Measurements from ENCODE around the gene UGGT2.

The UGGT2 gene

GRCh38 chr13:96032717-96033116, 20.5 kb downstream of the UGGT2 start:
- Histone ChIP-seq H3K9ac (ENCODE audit: low read length) (no peak overlapping the region), H2BK15ac (replicated peaks; ENCODE audit: low read depth) (no peak overlapping the region), H3K4me1 (ENCODE audit: control insufficient read depth, low read depth, low read length) (no peaks in the 10 kb centered on the region), H2BK5ac (ENCODE audit: low read length) (no peak overlapping the region), H3K36me3 (ENCODE audit: control insufficient read depth, insufficient read depth, low read length) (no peaks in the 10 kb centered on the region), H3K18ac (ENCODE audit: low read length) (no peak overlapping the region), H4K8ac (ENCODE audit: low read depth, low read length) (no peak overlapping the region), H3K27ac (ENCODE audit: low read depth, low read length) (no peak overlapping the region), H3K4me3 (ENCODE audit: low read length) (no peak overlapping the region), H3K79me2 (ENCODE audit: control insufficient read depth, insufficient read depth, low read length) (peaks cover 12% of the 10 kb centered on the region), H3K27me3 (ENCODE audit: insufficient read depth, low read length, poor library complexity) (no peaks in the 10 kb centered on the region), H4K5ac (ENCODE audit: low read length) (no peak overlapping the region), H3K56ac (ENCODE audit: low read length) (no peak overlapping the region), H3K23ac (ENCODE audit: low read length) (no peak overlapping the region), H2BK120ac (ENCODE audit: low read depth, low read length) (no peak overlapping the region), H2AK5ac (ENCODE audit: low read length) (no peak overlapping the region), H3K79me1 (ENCODE audit: low read length) (peaks cover 8% of the 10 kb centered on the region), H3K4me2 (ENCODE audit: low read length) (no peak overlapping the region), H3K4ac (ENCODE audit: low read depth, low read length) (no peak overlapping the region)
- no CpG with 5 or more reads among the region's 2 CpGs for WGBS (ENCODE audit: extremely low coverage, insufficient coverage, low lambda C conversion rate)
- no peak for DNase-seq

DNA sequence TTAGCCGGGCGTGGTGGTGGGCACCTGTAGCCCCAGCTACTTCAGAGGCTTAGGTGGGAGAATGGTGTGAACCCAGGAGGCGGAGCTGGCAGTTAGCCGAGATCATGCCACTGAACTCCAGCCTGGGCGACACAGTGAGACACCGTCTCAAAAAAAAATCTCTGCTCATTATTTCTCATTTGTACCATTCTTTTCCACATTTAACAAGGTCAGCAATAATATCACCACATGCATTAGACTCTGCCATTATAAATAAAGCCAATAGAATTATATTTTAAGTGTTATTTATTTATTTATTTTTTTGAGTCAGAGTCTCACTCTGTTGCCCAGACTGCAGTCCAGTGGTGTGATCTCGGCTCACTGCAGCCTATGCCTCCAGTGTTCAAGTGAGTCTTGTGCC, 24.2 kb downstream of the UGGT2 start:
- Histone ChIP-seq H3K79me1 (ENCODE audit: low read length) (peaks cover 4% of the 10 kb centered on the region), H3K27me3 (ENCODE audit: insufficient read depth, low read length, poor library complexity) (no peaks in the 10 kb centered on the region), H2BK5ac (ENCODE audit: low read length) (no peak overlapping the region), H2BK120ac (ENCODE audit: low read depth, low read length) (no peak overlapping the region), H4K8ac (ENCODE audit: low read depth, low read length) (no peak overlapping the region), H3K18ac (ENCODE audit: low read length) (no peak overlapping the region), H3K27ac (ENCODE audit: low read depth, low read length) (no peak overlapping the region), H3K4me2 (ENCODE audit: low read length) (no peak overlapping the region), H4K5ac (ENCODE audit: low read length) (no peak overlapping the region), H2BK15ac (replicated peaks; ENCODE audit: low read depth) (no peak overlapping the region), H3K56ac (ENCODE audit: low read length) (no peak overlapping the region), H3K4me1 (ENCODE audit: control insufficient read depth, low read depth, low read length) (no peaks in the 10 kb centered on the region), H3K9ac (ENCODE audit: low read length) (no peak overlapping the region), H3K4me3 (ENCODE audit: low read length) (no peak overlapping the region), H3K23ac (ENCODE audit: low read length) (no peak overlapping the region), H3K79me2 (ENCODE audit: control insufficient read depth, insufficient read depth, low read length) (no peaks in the 10 kb centered on the region), H3K4ac (ENCODE audit: low read depth, low read length) (no peak overlapping the region), H3K36me3 (ENCODE audit: control insufficient read depth, insufficient read depth, low read length) (no peaks in the 10 kb centered on the region), H2AK5ac (ENCODE audit: low read length) (no peak overlapping the region)
- no peak for DNase-seq
- no CpG with 5 or more reads among the region's 7 CpGs for WGBS (ENCODE audit: extremely low coverage, insufficient coverage, low lambda C conversion rate)

DNA sequence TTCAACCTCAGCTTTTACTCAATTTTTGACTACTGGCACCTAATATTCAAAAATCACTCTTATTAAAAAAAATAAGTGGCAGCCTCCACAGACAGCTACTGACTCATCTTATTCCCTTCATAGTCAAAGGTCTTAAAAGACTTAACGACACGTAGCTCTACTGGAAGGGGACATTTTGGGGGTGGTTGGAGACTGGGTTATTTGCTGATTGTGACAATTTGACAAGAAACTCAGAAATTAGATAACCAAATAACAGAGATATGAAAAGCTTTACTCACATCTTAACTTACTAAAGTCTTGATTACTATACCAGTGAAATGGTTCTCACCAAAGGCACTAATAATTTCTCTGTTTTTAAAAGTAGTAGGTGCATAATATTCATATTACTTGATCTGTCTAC, 25.7 kb downstream of the UGGT2 start:
- no peak overlapping the region for H3K27ac ChIP-seq (ENCODE audit: low read depth, low read length)
- no peak for DNase-seq
- H3K4me2 ChIP-seq (ENCODE audit: low read length), result no peak overlapping the region
- H3K27me3 ChIP-seq (ENCODE audit: insufficient read depth, low read length, poor library complexity), result no peaks in the 10 kb centered on the region
- H2BK5ac ChIP-seq (ENCODE audit: low read length), result no peak overlapping the region
- H4K5ac ChIP-seq (ENCODE audit: low read length), result no peak overlapping the region
- no peak overlapping the region for H4K8ac ChIP-seq (ENCODE audit: low read depth, low read length)
- no peak overlapping the region for H3K4me3 ChIP-seq (ENCODE audit: low read length)
- no peaks in the 10 kb centered on the region for H3K4me1 ChIP-seq (ENCODE audit: control insufficient read depth, low read depth, low read length)
- no peak overlapping the region for H3K9ac ChIP-seq (ENCODE audit: low read length)
- no peak overlapping the region for H2BK120ac ChIP-seq (ENCODE audit: low read depth, low read length)
- no peaks in the 10 kb centered on the region for H3K36me3 ChIP-seq (ENCODE audit: control insufficient read depth, insufficient read depth, low read length)
- no peak overlapping the region for H3K56ac ChIP-seq (ENCODE audit: low read length)
- no peak overlapping the region for H3K4ac ChIP-seq (ENCODE audit: low read depth, low read length)
- H2BK15ac ChIP-seq (replicated peaks; ENCODE audit: low read depth), result no peak overlapping the region
- H3K79me2 ChIP-seq (ENCODE audit: control insufficient read depth, insufficient read depth, low read length), result no peaks in the 10 kb centered on the region
- no CpG with 5 or more reads among the region's 2 CpGs for WGBS (ENCODE audit: extremely low coverage, insufficient coverage, low lambda C conversion rate)
- H3K23ac ChIP-seq (ENCODE audit: low read length), result no peak overlapping the region
- no peak overlapping the region for H3K18ac ChIP-seq (ENCODE audit: low read length)
- H3K79me1 ChIP-seq (ENCODE audit: low read length), result no peaks in the 10 kb centered on the region
- no peak overlapping the region for H2AK5ac ChIP-seq (ENCODE audit: low read length)

GRCh38 chr13:96025283-96025682, 27.9 kb downstream of the UGGT2 start:
- H4K8ac ChIP-seq (ENCODE audit: low read depth, low read length), result no peak overlapping the region
- H3K4me1 ChIP-seq (ENCODE audit: control insufficient read depth, low read depth, low read length), result no peaks in the 10 kb centered on the region
- no peak overlapping the region for H3K18ac ChIP-seq (ENCODE audit: low read length)
- no peak overlapping the region for H3K27ac ChIP-seq (ENCODE audit: low read depth, low read length)
- no peaks in the 10 kb centered on the region for H3K79me1 ChIP-seq (ENCODE audit: low read length)
- H3K23ac ChIP-seq (ENCODE audit: low read length), result no peak overlapping the region
- H3K9ac ChIP-seq (ENCODE audit: low read length), result no peak overlapping the region
- H2BK15ac ChIP-seq (replicated peaks; ENCODE audit: low read depth), result no peak overlapping the region
- no peak overlapping the region for H2AK5ac ChIP-seq (ENCODE audit: low read length)
- no peak overlapping the region for H2BK5ac ChIP-seq (ENCODE audit: low read length)
- no peak overlapping the region for H3K4ac ChIP-seq (ENCODE audit: low read depth, low read length)
- no peaks in the 10 kb centered on the region for H3K27me3 ChIP-seq (ENCODE audit: insufficient read depth, low read length, poor library complexity)
- H3K4me3 ChIP-seq (ENCODE audit: low read length), result no peak overlapping the region
- H4K5ac ChIP-seq (ENCODE audit: low read length), result no peak overlapping the region
- H3K36me3 ChIP-seq (ENCODE audit: control insufficient read depth, insufficient read depth, low read length), result no peaks in the 10 kb centered on the region
- no peak overlapping the region for H2BK120ac ChIP-seq (ENCODE audit: low read depth, low read length)
- no peaks in the 10 kb centered on the region for H3K79me2 ChIP-seq (ENCODE audit: control insufficient read depth, insufficient read depth, low read length)
- H3K4me2 ChIP-seq (ENCODE audit: low read length), result no peak overlapping the region
- DNase-seq, result no peak
- H3K56ac ChIP-seq (ENCODE audit: low read length), result no peak overlapping the region

GRCh38 chr13:96020931-96021330, 32.3 kb downstream of the UGGT2 start:
- Histone ChIP-seq H3K27me3 (ENCODE audit: insufficient read depth, low read length, poor library complexity) (no peaks in the 10 kb centered on the region), H3K4me1 (ENCODE audit: control insufficient read depth, low read depth, low read length) (no peaks in the 10 kb centered on the region), H3K27ac (ENCODE audit: low read depth, low read length) (no peak overlapping the region), H3K79me1 (ENCODE audit: low read length) (no peaks in the 10 kb centered on the region), H2BK15ac (replicated peaks; ENCODE audit: low read depth) (no peak overlapping the region), H3K56ac (ENCODE audit: low read length) (no peak overlapping the region), H3K23ac (ENCODE audit: low read length) (no peak overlapping the region), H2BK5ac (ENCODE audit: low read length) (no peak overlapping the region), H3K4ac (ENCODE audit: low read depth, low read length) (no peak overlapping the region), H3K4me2 (ENCODE audit: low read length) (no peak overlapping the region), H3K9ac (ENCODE audit: low read length) (no peak overlapping the region), H3K79me2 (ENCODE audit: control insufficient read depth, insufficient read depth, low read length) (no peaks in the 10 kb centered on the region), H4K8ac (ENCODE audit: low read depth, low read length) (no peak overlapping the region), H4K5ac (ENCODE audit: low read length) (no peak overlapping the region), H3K36me3 (ENCODE audit: control insufficient read depth, insufficient read depth, low read length) (peaks cover 2% of the 10 kb centered on the region), H2BK120ac (ENCODE audit: low read depth, low read length) (no peak overlapping the region), H2AK5ac (ENCODE audit: low read length) (no peak overlapping the region), H3K18ac (ENCODE audit: low read length) (no peak overlapping the region), H3K4me3 (ENCODE audit: low read length) (no peak overlapping the region)
- WGBS (ENCODE audit: extremely low coverage, insufficient coverage, low lambda C conversion rate), result no CpG with 5 or more reads among the region's 2 CpGs
- DNase-seq, result peak; percentile 26

- no peak overlapping the region for H3K27ac ChIP-seq (ENCODE audit: low read depth, low read length)
- H4K5ac ChIP-seq (ENCODE audit: low read length), result no peak overlapping the region
- no peak overlapping the region for H3K4ac ChIP-seq (ENCODE audit: low read depth, low read length)
- no peak overlapping the region for H2BK120ac ChIP-seq (ENCODE audit: low read depth, low read length)
- DNase-seq, result peak; percentile 83
- no CpG with 5 or more reads among the region's 3 CpGs for WGBS (ENCODE audit: extremely low coverage, insufficient coverage, low lambda C conversion rate)
- no peak overlapping the region for H3K18ac ChIP-seq (ENCODE audit: low read length)
- H3K9ac ChIP-seq (ENCODE audit: low read length), result no peak overlapping the region
- H3K56ac ChIP-seq (ENCODE audit: low read length), result no peak overlapping the region
- H3K27me3 ChIP-seq (ENCODE audit: insufficient read depth, low read length, poor library complexity), result no peaks in the 10 kb centered on the region
- no peak overlapping the region for H3K4me2 ChIP-seq (ENCODE audit: low read length)
- no peak overlapping the region for H3K23ac ChIP-seq (ENCODE audit: low read length)
- no peaks in the 10 kb centered on the region for H3K79me1 ChIP-seq (ENCODE audit: low read length)
- H2AK5ac ChIP-seq (ENCODE audit: low read length), result no peak overlapping the region
- no peak overlapping the region for H2BK5ac ChIP-seq (ENCODE audit: low read length)
- H2BK15ac ChIP-seq (replicated peaks; ENCODE audit: low read depth), result no peak overlapping the region
- H3K4me1 ChIP-seq (ENCODE audit: control insufficient read depth, low read depth, low read length), result no peaks in the 10 kb centered on the region
- H3K79me2 ChIP-seq (ENCODE audit: control insufficient read depth, insufficient read depth, low read length), result no peaks in the 10 kb centered on the region
- no peak overlapping the region for H3K4me3 ChIP-seq (ENCODE audit: low read length)
- H4K8ac ChIP-seq (ENCODE audit: low read depth, low read length), result no peak overlapping the region
- peaks cover 2% of the 10 kb centered on the region for H3K36me3 ChIP-seq (ENCODE audit: control insufficient read depth, insufficient read depth, low read length)
Measured at GRCh38 chr13:96020155-96020575, 33.0 kb downstream of the UGGT2 start.

Data from mesendoderm (in vitro differentiated cells).